ENCODE measurements around the gene MLLT10.
"Not testable (repeated sequence)": the region's sequence is repeated elsewhere in the genome, so short reads cannot be mapped to it uniquely, and the experiment has no call there.

The MLLT10 gene

GRCh38 chr10:21528236-21529031 lies 5.6 kb upstream of the MLLT10 start:
- no peak for DNase-seq (ENCODE audit: low read depth)

- no peak for DNase-seq (ENCODE audit: low read depth)
Measured at GRCh38 chr10:21529032-21529910, 4.8 kb upstream of the MLLT10 start.

- no peak for DNase-seq (ENCODE audit: low read depth)
Measured at GRCh38 chr10:21530168-21530567, 3.9 kb upstream of the MLLT10 start.

- DNase-seq (ENCODE audit: low read depth): no peak
Measured at GRCh38 chr10:21530641-21531040, 3.4 kb upstream of the MLLT10 start.

GRCh38 chr10:21531164-21531563 lies 2.9 kb upstream of the MLLT10 start:
- DNase-seq (ENCODE audit: low read depth): peak; percentile 49

GRCh38 chr10:21532694-21533466 lies 1.2 kb upstream of the MLLT10 start:
- no peak for DNase-seq (ENCODE audit: low read depth)

- no peak for DNase-seq (ENCODE audit: low read depth)
Measured at GRCh38 chr10:21534280-21534586, 201 bp downstream of the MLLT10 start.

GRCh38 chr10:21534604-21535493 lies 817 bp downstream of the MLLT10 start:
- peak; percentile 70 for DNase-seq (ENCODE audit: low read depth)

GRCh38 chr10:21535494-21535965 lies 1.5 kb downstream of the MLLT10 start:
- no peak for DNase-seq (ENCODE audit: low read depth)

GRCh38 chr10:21535976-21536375 lies 1.9 kb downstream of the MLLT10 start:
- not testable (repeated sequence) for DNase-seq (ENCODE audit: low read depth)

- DNase-seq (ENCODE audit: low read depth): no peak
Measured at GRCh38 chr10:21536874-21537273, 2.8 kb downstream of the MLLT10 start.

- DNase-seq (ENCODE audit: low read depth): not testable (repeated sequence)
Measured at GRCh38 chr10:21540701-21541100, 6.7 kb downstream of the MLLT10 start.

- no peak for DNase-seq (ENCODE audit: low read depth)
Measured at GRCh38 chr10:21547246-21547645, 13.2 kb downstream of the MLLT10 start.

GRCh38 chr10:21552638-21553037 lies 18.6 kb downstream of the MLLT10 start:
- no peak for DNase-seq (ENCODE audit: low read depth)

- DNase-seq (ENCODE audit: low read depth): no peak
Measured at GRCh38 chr10:21556527-21556926, 22.5 kb downstream of the MLLT10 start.

- not testable (repeated sequence) for DNase-seq (ENCODE audit: low read depth)
Measured at GRCh38 chr10:21558984-21559383, 25.0 kb downstream of the MLLT10 start.

GRCh38 chr10:21570761-21571521 lies 36.9 kb downstream of the MLLT10 start:
- DNase-seq (ENCODE audit: low read depth): no peak

GRCh38 chr10:21572578-21572977 lies 38.5 kb downstream of the MLLT10 start:
- DNase-seq (ENCODE audit: low read depth): peak; percentile 43

GRCh38 chr10:21574514-21574913 lies 40.5 kb downstream of the MLLT10 start:
- DNase-seq (ENCODE audit: low read depth): not testable (repeated sequence)

- DNase-seq (ENCODE audit: low read depth): no peak
Measured at GRCh38 chr10:21579291-21579690, 45.3 kb downstream of the MLLT10 start.
